NCI-H345 treated with DMSO at 0.1 percent for 48 hours (cell line): ENCODE measurements around the gene LMCD1.

ENCODE experiments used
- DNase-seq: peaks from one replicate; lab custom pipeline; 2025; ENCODE audit not compliant: unreplicated experiment; lab: John Stamatoyannopoulos, UW

The LMCD1 gene

GRCh38 chr3:8556473-8556869 is 54.8 kb downstream of the LMCD1 start:
- DNase-seq: no peak

- DNase-seq: no peak
Measured at GRCh38 chr3:8557298-8557697, 55.7 kb downstream of the LMCD1 start.

DNA sequence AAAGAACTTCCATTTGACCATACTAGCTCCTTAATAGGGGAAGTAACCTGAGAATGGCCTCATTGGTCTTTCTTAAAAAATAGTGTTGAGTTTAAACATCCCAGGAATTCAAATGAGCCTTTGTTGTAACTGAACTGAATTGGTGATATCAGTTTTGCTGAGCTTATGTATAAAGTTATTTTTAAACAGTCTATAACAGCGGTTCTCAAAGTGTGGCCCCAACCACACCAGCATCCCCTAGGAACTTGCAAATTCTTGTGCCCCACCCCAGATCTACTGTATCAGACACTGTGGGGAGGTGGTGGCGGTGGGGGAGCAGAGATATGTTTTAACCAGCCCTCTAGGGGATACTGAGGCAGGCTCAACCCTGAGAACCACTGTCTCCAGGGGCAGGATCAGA is 57.0 kb downstream of the LMCD1 start:
- no peak for DNase-seq

- DNase-seq: no peak
Measured at GRCh38 chr3:8559351-8559750, 57.7 kb downstream of the LMCD1 start.

DNA sequence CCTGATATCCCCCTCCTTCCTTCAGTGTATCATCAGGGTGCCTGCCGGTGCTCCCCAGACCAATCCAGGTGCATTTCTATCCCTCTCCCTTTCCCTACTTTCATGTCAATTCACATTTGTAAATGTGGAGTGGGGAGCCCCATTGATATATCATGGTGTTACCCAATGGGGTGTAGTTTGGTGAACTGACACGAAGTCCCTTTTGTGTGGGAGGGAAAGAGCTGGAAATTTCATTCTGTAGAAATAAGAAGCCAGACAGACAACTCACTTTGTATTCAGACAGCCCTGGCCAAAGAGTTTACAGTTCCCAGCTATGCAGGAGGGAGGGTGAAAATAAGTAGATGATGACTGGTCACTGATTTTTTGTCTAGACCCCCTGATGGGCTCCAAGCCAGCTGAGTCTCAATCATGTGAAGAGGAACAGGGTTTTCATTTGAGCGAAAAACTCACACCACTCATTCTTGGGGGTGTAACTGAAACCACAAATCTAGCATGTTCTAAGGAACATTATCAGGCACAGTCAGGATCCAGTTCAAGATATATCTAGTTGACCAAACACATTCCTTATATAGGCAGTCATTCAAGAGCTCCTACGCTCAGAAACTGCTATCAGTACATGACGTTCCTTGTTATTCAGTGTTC is 58.9 kb downstream of the LMCD1 start:
- no peak for DNase-seq

DNA sequence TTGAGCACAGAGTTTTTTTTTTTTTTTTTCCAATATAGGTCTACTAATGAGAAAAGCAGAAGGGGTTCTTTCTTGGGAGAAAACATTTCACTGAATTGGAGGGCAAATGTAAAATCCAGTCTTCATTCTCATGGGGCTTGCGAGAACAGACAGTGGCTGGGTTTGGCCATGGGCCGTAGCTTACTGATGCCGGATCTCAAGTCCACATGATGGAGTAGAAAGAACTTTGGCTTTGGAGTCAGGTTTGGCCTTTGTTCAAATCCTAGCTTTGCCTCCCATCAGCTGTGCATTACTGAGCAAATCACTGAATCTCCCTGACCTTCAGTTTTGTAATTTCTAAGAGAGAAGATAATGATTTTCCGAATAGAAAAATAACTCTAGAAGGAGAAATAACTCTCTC is 59.7 kb downstream of the LMCD1 start:
- no peak for DNase-seq

DNA sequence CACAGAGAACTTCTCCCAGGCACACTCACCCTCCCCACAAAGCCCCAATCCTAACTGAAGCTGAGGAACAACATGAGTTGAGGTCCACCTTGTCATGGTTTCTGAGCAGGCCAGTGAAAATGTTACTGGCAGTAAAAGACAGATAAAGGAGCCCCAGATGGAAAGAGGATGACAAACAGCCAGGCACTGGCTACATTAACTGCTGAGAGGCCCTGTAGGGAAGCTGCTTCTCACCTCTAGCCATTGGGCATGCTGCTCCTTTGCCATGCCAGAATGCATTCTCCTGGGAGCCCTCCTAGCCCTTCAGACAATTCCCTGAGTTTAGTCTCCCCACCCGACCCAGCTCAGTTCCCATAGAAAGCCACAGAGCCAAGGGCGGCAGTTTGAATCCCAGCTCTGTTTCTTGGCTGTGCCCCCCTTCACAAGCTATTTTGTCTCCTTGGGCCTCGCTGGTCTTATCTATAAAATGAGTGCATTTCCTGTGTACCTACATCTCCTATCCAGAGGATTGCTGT is 60.5 kb downstream of the LMCD1 start:
- no peak for DNase-seq

GRCh38 chr3:8563146-8563545 is 61.5 kb downstream of the LMCD1 start:
- no peak for DNase-seq

DNA sequence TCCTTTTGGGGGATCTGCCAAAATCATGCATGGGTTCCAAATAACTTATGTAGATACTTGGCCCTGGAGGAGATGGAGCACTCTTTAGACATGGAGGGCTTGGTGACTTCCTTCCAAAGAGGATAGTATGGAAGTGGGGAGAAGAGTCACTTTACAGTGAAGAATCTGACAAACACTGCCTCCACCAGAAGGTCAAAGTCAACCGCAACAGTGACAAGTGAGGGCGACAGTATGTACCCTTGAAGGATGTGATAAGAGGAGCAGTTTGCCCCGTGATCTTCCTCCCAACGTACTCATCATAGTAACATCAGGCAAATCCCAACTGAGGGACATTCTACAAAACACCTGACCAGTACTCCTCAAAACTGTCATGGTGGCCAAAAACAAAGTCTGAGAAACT is 62.0 kb downstream of the LMCD1 start:
- no peak for DNase-seq

DNA sequence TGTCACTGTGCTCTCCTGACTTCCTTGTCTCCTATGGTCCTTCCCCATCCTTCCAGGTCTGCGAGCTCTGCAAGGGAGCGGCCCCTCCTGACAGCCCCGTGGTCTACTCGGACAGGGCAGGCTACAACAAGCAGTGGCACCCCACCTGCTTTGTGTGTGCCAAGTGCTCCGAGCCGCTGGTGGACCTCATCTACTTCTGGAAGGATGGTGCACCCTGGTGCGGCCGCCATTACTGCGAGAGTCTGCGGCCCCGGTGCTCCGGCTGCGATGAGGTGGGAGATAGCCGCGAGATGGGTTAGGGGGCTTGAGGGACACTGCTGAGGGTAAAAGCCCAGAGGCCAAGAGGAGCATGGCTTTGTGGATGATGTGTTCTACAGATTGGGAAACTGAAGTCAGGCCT is 63.8 kb downstream of the LMCD1 start:
- no peak for DNase-seq

DNA sequence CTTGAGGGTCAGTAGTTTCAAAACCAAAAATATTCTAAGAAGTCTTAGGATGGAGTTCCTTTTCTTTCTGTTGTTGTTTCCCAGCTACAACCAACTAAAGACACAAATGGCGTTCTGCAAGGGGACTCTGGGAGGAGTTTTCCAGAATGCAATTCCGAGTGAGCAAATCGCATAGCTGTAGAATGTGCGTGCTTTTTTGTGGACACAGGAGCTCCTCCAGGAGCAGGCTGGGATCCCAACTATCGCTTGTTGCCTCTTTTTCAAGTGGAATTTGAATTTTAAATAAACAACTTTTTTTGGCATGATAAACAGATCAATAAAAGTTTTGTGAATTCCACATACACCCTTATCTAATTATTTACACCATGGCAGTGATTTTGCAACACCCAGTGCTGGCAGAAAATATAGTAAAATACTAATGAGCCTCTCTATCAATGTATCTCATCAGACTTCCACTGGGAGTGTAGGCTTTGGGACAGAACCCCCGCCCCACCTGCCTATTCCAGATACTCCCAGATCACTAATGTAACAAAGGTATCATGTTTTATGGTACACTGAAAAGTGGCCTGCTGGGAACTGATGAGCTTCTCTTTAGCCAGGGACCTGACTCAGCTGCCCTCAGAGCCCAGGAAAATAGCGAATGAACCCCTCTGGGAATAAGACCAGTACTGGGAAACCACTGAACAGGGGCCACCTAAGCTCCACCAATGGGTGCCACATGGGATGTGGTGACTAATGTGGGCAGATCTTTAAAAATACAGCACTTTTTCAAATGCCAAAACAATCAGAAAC is 66.4 kb downstream of the LMCD1 start:
- no peak for DNase-seq

GRCh38 chr3:8571256-8571655 is 69.6 kb downstream of the LMCD1 start:
- no peak for DNase-seq

DNA sequence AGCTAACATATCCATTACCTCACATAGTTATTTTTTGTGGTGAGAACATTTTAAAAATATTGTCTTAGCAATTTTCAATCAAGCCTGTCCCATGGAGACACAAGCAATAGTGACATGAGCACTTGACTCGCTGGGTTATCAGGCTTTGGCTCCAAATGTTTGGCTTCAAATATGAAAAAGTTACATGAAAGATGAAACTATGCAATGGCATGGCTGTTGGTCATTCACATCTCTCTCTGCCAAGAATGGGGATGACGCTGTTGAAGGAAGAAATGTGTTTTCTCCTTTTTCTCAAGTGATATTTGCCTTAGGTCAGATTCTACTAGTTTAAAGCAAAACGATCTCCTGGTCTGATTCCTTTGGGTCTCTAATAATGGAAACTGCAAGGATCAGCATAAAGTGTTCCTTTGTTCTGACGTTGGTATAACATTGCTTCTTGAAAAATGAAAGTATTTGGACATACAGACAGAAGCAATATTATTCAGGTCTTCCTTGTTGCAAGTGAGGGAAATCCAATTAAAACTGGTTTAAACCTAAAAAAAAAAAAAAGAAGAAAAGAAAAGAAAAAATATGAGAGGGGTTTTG is 71.8 kb downstream of the LMCD1 start:
- DNase-seq: no peak

DNA sequence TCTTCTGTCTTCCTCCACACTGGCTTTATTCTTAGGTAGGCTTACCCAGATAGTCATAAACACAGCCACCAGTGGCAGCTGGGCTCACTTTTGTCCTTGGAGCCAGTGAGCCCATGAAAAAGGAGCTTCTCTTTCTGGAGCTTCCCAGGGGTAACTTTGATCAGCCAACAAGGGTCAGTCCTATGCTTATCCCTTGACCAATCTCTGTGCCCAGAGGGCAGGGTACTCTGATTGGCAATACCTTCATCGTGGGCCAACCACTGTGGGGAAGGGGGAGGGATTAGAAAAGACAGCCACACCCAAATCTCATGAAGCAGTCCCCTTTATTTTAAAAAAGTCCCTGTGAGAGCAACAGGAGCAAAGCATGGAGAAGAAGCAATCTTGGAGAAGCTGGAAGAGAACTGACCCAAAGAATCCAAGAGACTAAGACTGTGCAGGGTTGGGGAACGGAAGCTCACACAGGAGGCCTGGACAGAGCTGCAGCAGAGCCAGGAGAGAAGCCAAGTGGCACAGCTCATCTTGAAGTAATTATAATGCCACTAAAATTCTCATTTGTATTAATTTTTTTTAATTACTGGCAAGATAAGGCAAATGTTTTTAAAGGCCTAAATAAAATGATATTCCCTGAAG is 72.5 kb downstream of the LMCD1 start:
- DNase-seq: no peak

GRCh38 chr3:8574670-8575322 is 73.2 kb downstream of the LMCD1 start:
- DNase-seq: no peak

- DNase-seq: no peak
Measured at GRCh38 chr3:8575364-8576104, 73.9 kb downstream of the LMCD1 start.

- DNase-seq: no peak
Measured at GRCh38 chr3:8576436-8576835, 74.8 kb downstream of the LMCD1 start.

DNA sequence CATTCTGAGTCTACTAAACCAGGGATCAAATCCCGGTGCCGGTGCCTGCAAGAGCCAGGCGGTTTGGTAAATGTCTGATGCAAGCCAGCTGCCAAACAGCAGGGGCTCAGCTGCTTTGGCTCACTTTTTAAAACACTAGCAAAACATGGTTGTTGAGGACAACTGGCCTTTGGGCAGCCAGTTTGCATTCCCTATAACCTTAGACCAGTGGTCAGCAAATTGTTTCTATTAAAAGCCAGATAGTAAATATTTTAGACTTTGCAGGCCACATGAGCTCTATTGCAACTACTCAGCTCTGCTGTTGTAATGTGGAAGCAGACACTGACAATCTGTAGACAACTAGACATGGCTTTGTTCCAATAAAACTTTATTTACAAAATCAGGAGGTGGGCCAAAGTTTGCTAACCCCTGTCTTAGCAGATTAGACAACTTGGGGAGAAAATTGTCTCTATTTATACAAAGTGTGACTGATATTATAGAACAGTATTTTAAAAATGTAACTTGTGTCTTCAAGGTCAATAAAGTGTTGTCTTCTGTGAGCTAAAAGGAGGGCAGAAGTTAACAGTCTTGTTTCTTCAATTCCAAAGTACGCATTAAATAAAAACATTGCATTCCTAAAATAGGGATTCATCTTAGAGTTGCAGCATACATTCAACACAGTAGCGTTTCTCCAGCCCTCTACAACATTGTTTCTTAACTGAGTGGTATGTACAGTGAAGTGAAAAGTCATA is 75.4 kb downstream of the LMCD1 start:
- DNase-seq: no peak

DNA sequence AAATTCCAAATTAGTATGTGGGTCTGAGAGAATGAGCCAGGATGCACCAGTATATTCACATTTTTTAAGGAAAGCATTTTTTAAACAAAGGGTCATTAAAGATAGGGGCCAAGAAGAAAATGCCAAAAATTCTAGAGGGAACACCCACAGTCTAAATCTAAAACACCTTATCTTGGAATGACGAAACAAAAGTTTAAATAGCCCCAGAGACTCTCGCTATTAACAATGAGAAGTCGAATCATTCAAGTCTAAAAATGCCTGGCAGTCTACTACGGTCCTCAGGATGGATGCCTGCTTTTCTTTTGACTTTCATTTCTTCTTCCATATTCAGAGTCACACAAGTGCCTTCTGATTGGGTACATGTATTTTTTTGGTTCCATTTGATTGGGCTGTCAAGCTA is 76.7 kb downstream of the LMCD1 start:
- DNase-seq: no peak

DNA sequence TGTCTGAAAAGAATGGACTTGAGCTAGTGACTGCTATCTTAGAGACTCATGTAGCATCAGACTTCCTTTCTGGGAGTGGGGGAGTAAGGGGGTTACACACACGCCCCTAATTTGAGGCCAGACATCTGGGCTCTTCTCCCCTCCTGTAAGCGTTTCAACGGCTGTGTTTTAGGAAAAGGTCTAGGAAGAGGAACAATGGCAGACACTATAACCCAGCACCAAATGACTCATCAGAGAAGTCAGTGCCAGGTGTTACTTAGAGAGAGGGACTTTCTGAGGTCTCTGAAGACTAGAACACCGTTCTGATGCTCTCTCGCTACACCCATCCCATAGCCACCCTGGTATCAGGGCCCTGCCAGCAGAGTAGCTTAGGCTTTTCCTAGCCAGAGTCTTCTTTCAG is 77.5 kb downstream of the LMCD1 start:
- DNase-seq: no peak
